ENCODE results near the gene PCDHGA6.

Gene PCDHGA6

GRCh38 chr5:141419074-141419880 is 45.6 kb downstream of the PCDHGA6 start:
- Histone ChIP-seq H3K27me3 (ENCODE audit: insufficient read depth, low read depth, severe bottlenecking) (no peaks in the 10 kb centered on the region), H3K9me3 (ENCODE audit: severe bottlenecking) (peaks cover 25% of the 10 kb centered on the region), H3K27ac (no peak overlapping the region), H3K36me3 (no peaks in the 10 kb centered on the region), H3K4me3 (ENCODE audit: low read depth, low read length) (no peak overlapping the region)
- no peak for TF ChIP-seq CTCF (IDR thresholded peaks at IDR 0.05; ENCODE audit: low read depth, low read length)
- no peak for DNase-seq

GRCh38 chr5:141420855-141421488 is 47.3 kb downstream of the PCDHGA6 start, which contains the start of gene PCDHGA11:
PCDHGA11 (plus strand) TSS chr5:141421051; CDS start chr5:141421228, 177 bp downstream.
- Histone ChIP-seq H3K27ac (no peak within 1 kb of the TSS), H3K27me3 (ENCODE audit: insufficient read depth, low read depth, severe bottlenecking) (no peaks in the 10 kb centered on the region), H3K9me3 (ENCODE audit: severe bottlenecking) (peaks cover 25% of the 10 kb centered on the region), H3K4me3 (ENCODE audit: low read depth, low read length) (no peak within 1 kb of the TSS), H3K36me3 (no peaks in the 10 kb centered on the region)
- peak; percentile 30 for DNase-seq
- no peak; the same call in 1 of the 2 replicates for TF ChIP-seq CTCF (IDR thresholded peaks at IDR 0.05; ENCODE audit: low read depth, low read length)

GRCh38 chr5:141421489-141421855 is 47.8 kb downstream of the PCDHGA6 start:
- no peak for TF ChIP-seq CTCF (IDR thresholded peaks at IDR 0.05; ENCODE audit: low read depth, low read length)
- H3K27me3 ChIP-seq (ENCODE audit: insufficient read depth, low read depth, severe bottlenecking): no peaks in the 10 kb centered on the region

GRCh38 chr5:141422742-141423291 is 49.1 kb downstream of the PCDHGA6 start:
- Histone ChIP-seq H3K27ac (no peak overlapping the region), H3K9me3 (ENCODE audit: severe bottlenecking) (peaks cover 27% of the 10 kb centered on the region), H3K4me3 (ENCODE audit: low read depth, low read length) (no peak overlapping the region), H3K36me3 (no peaks in the 10 kb centered on the region), H3K27me3 (ENCODE audit: insufficient read depth, low read depth, severe bottlenecking) (no peaks in the 10 kb centered on the region)
- no peak for DNase-seq
- no peak for TF ChIP-seq CTCF (IDR thresholded peaks at IDR 0.05; ENCODE audit: low read depth, low read length)

More at GRCh38 chr5:141421489-141421855, 47.8 kb downstream of the PCDHGA6 start:
- DNase-seq: no peak
- Histone ChIP-seq H3K4me3 (ENCODE audit: low read depth, low read length) (no peak overlapping the region), H3K9me3 (ENCODE audit: severe bottlenecking) (peaks cover 25% of the 10 kb centered on the region), H3K36me3 (no peaks in the 10 kb centered on the region), H3K27ac (no peak overlapping the region)

GRCh38 chr5:141427783-141428426 is 54.2 kb downstream of the PCDHGA6 start:
- no peak overlapping the region for H3K27ac ChIP-seq
- H3K4me3 ChIP-seq (ENCODE audit: low read depth, low read length): no peak overlapping the region
- no peak for DNase-seq
- TF ChIP-seq CTCF (IDR thresholded peaks at IDR 0.05; ENCODE audit: low read depth, low read length): 0 out of 2 replicates have a peak, but pooled peaks have one; percentile 1
- peaks cover 6% of the 10 kb centered on the region for H3K9me3 ChIP-seq (ENCODE audit: severe bottlenecking)
- H3K27me3 ChIP-seq (ENCODE audit: insufficient read depth, low read depth, severe bottlenecking): no peaks in the 10 kb centered on the region
- no peaks in the 10 kb centered on the region for H3K36me3 ChIP-seq
